GM10266 (cell line): ENCODE data around the gene CCDC60.

Source experiments
- DNase-seq: peaks from one replicate; pipeline ENCODE4 v3.0.0; 2012; ENCODE audit errors: extremely low spot score
- CTCF ChIP-seq: IDR thresholded peaks from 2 replicates; pipeline ENCODE4 v1.5.1; 2012; ENCODE audit warnings: mild to moderate bottlenecking, low read depth; ENCODE audit not compliant: control insufficient read depth, insufficient read depth; ENCODE audit errors: missing control alignments

Gene CCDC60

GRCh38 chr12:119576118-119576810 is 241.7 kb downstream of the CCDC60 start:
- DNase-seq, result no peak
- TF ChIP-seq CTCF, result no peak

- no peak for TF ChIP-seq CTCF
These were observed 242.4 kb downstream of the CCDC60 start for GRCh38 chr12:119576915-119577314.

GRCh38 chr12:119578112-119578511 is 243.6 kb downstream of the CCDC60 start:
- no peak for DNase-seq
- TF ChIP-seq CTCF, result no peak

More at GRCh38 chr12:119576915-119577314, 242.4 kb downstream of the CCDC60 start:
- DNase-seq, result no peak

GRCh38 chr12:119589097-119589496 is 254.6 kb downstream of the CCDC60 start:
- no peak for DNase-seq
- no peak for TF ChIP-seq CTCF

- TF ChIP-seq CTCF, result no peak
- DNase-seq, result no peak
These were observed 255.1 kb downstream of the CCDC60 start for GRCh38 chr12:119589634-119590033.
